H1 (cell line): ENCODE data around the gene CYTH1. TPM values are rescaled to one million over a fixed set of nuclear protein-coding genes. Genes with fewer than 3 reads are reported as not detected.

ENCODE experiments used
- CTCF ChIA-PET: fragments of 300-600 bp; sonication (Branson Sonifier 250); formaldehyde crosslinking; loops from one replicate; lab custom pipeline; 2021; ENCODE audit not compliant: partially characterized antibody; lab: Charles Lee
- POLR2A ChIA-PET: fragments of 300-600 bp; sonication (Branson Sonifier 250); formaldehyde crosslinking; loops from one replicate; lab custom pipeline; 2021; ENCODE audit warnings: inconsistent platforms; ENCODE audit not compliant: partially characterized antibody; lab: Charles Lee
- DNase-seq, 2 experiments: peaks; one replicate each; pipeline versions ENCODE4 v3.0.0 to v3.0.0-alpha.2; 2010 to 2022; ENCODE audit warnings: low spot score in 2 of 2, low read depth in 1 of 2, mixed read lengths in 1 of 2
- FAIRE-seq: peaks from 2 replicates; lab custom pipeline; 2011; peaks lifted over from hg19 to GRCh38; lab: Jason Lieb, UNC
- H2AFZ ChIP-seq: 2 replicates; pipeline ENCODE4 v1.8.1; 2012; ENCODE audit warnings: low read length, inconsistent platforms
- H2AK5ac ChIP-seq: 2 replicates; pipeline ENCODE4 v1.6.1; 2013; ENCODE audit warnings: low read depth, low read length
- H2BK120ac ChIP-seq: replicated peaks from 2 replicates; pipeline ENCODE3; 2013; ENCODE audit warnings: low read depth, low read length, inconsistent platforms
- H2BK12ac ChIP-seq: 2 replicates; pipeline ENCODE4 v1.6.1; 2013; ENCODE audit warnings: low read depth, low read length
- H2BK15ac ChIP-seq: 2 replicates; pipeline ENCODE4 v1.6.1; 2013; ENCODE audit warnings: low read length
- H2BK20ac ChIP-seq: 2 replicates; pipeline ENCODE4 v1.6.1; 2013; ENCODE audit warnings: low read length
- H2BK5ac ChIP-seq: 2 replicates; pipeline ENCODE4 v1.6.1; 2013; ENCODE audit warnings: low read depth, low read length
- H3K14ac ChIP-seq: 2 replicates; pipeline ENCODE4 v1.6.1; 2013; ENCODE audit warnings: inconsistent platforms; ENCODE audit not compliant: insufficient read length
- H3K18ac ChIP-seq: 2 replicates; pipeline ENCODE4 v1.6.1; 2013; ENCODE audit warnings: low read length; ENCODE audit errors: extremely low read depth
- H3K23ac ChIP-seq: 2 replicates; pipeline ENCODE4 v1.6.1; 2013; ENCODE audit warnings: inconsistent platforms; ENCODE audit not compliant: insufficient read length
- H3K23me2 ChIP-seq: 2 replicates; pipeline ENCODE4 v1.6.1; 2013; ENCODE audit warnings: low read depth, low read length
- H3K27ac ChIP-seq: 2 replicates; pipeline ENCODE4 v1.6.1; 2011; ENCODE audit warnings: low read depth, low read length, inconsistent platforms
- H3K27me3 ChIP-seq, 4 experiments: replicated peaks in 1 of 4; 1 replicate in 1 of 4; 2 replicates in 3 of 4; pipeline versions ENCODE4 v1.6.1 to v1.8.1; 2011 to 2013; ENCODE audit warnings: low read length in 3 of 4, mild to moderate bottlenecking in 3 of 4, inconsistent platforms in 2 of 4, mixed read lengths in 2 of 4, moderate library complexity in 1 of 4; ENCODE audit not compliant: control insufficient read depth in 3 of 4, insufficient read depth in 3 of 4; ENCODE audit errors: extremely low read depth in 1 of 4
- H3K36me3 ChIP-seq, 4 experiments: 2 replicates each; pipeline versions ENCODE4 v1.6.1 to v1.8.1; 2011 to 2013; ENCODE audit warnings: mild to moderate bottlenecking in 4 of 4, low read length in 3 of 4, moderate library complexity in 2 of 4, control low read depth in 1 of 4, inconsistent platforms in 1 of 4; ENCODE audit not compliant: insufficient read depth in 4 of 4, control insufficient read depth in 2 of 4
- H3K4ac ChIP-seq: replicated peaks from 2 replicates; pipeline ENCODE3; 2013; ENCODE audit warnings: low read length, low read depth, mixed read lengths, inconsistent platforms; ENCODE audit not compliant: insufficient read length
- H3K4me1 ChIP-seq, 4 experiments: replicated peaks in 1 of 4; 1 replicate in 1 of 4; 2 replicates in 3 of 4; pipeline versions ENCODE4 v1.6.1 to v1.8.1; 2011 to 2013; ENCODE audit warnings: low read length in 3 of 4, inconsistent platforms in 2 of 4, mixed read lengths in 1 of 4; ENCODE audit not compliant: insufficient read depth in 4 of 4, control insufficient read depth in 3 of 4
- H3K4me2 ChIP-seq, 2 experiments: 2 replicates each; pipeline versions ENCODE4 v1.6.1 to v1.8.1; 2011 to 2013; ENCODE audit warnings: low read depth in 2 of 2, low read length in 2 of 2, control low read depth in 1 of 2, inconsistent platforms in 1 of 2, mild to moderate bottlenecking in 1 of 2; ENCODE audit not compliant: insufficient read depth in 1 of 2
- H3K4me3 ChIP-seq, 4 experiments: fragments of 200-600, 300-600 bp in 1 of 4; sonication (generic), shearing (Covaris generic), sonication (Bioruptor Twin) in 1 of 4; 2 replicates each; pipeline versions ENCODE4 v1.5.1 to v1.8.1; 2011 to 2016; ENCODE audit warnings: low read length in 4 of 4, low read depth in 3 of 4, control low read depth in 2 of 4, inconsistent platforms in 2 of 4, mild to moderate bottlenecking in 2 of 4, mixed read lengths in 1 of 4, moderate library complexity in 1 of 4; ENCODE audit not compliant: insufficient read depth in 2 of 4; ENCODE audit errors: extremely low read depth in 1 of 4
- H3K56ac ChIP-seq: replicated peaks from 2 replicates; pipeline ENCODE3; 2013; ENCODE audit warnings: low read depth, mild to moderate bottlenecking, mixed read lengths, low read length, inconsistent platforms; ENCODE audit not compliant: insufficient read length
- H3K79me1 ChIP-seq: 2 replicates; pipeline ENCODE4 v1.6.1; 2013; ENCODE audit warnings: low read depth, low read length, control low read depth
- H3K79me2 ChIP-seq, 2 experiments: 2 replicates each; pipeline versions ENCODE4 v1.6.1 to v1.8.1; 2012 to 2013; ENCODE audit warnings: low read length in 2 of 2, mild to moderate bottlenecking in 2 of 2, inconsistent platforms in 1 of 2; ENCODE audit not compliant: insufficient read depth in 2 of 2, control insufficient read depth in 1 of 2
- H3K9ac ChIP-seq, 4 experiments: replicated peaks in 1 of 4; 1 replicate in 1 of 4; 2 replicates in 3 of 4; pipeline versions ENCODE4 v1.6.1 to v1.8.1; 2011 to 2013; ENCODE audit warnings: low read depth in 3 of 4, low read length in 3 of 4, control low read depth in 2 of 4, mild to moderate bottlenecking in 2 of 4, moderate library complexity in 2 of 4, inconsistent platforms in 1 of 4; ENCODE audit errors: extremely low read depth in 1 of 4
- H3K9me3 ChIP-seq, 2 experiments: 2 replicates each; pipeline versions ENCODE4 v1.6.1 to v1.8.1; 2012 to 2013; ENCODE audit warnings: mild to moderate bottlenecking in 2 of 2, moderate library complexity in 2 of 2, control low read depth in 1 of 2, inconsistent platforms in 1 of 2, low read depth in 1 of 2, low read length in 1 of 2, mixed read lengths in 1 of 2; ENCODE audit not compliant: insufficient read depth in 2 of 2
- H4K20me1 ChIP-seq, 2 experiments: replicated peaks in 1 of 2; 2 replicates each; pipeline versions ENCODE3 to v1.8.1; 2011 to 2013; ENCODE audit warnings: inconsistent platforms in 2 of 2, low read length in 2 of 2, mild to moderate bottlenecking in 1 of 2; ENCODE audit not compliant: insufficient read depth in 2 of 2, control insufficient read depth in 1 of 2
- H4K5ac ChIP-seq: 2 replicates; pipeline ENCODE4 v1.6.1; 2013; ENCODE audit warnings: low read length, low read depth, mixed read lengths, inconsistent platforms; ENCODE audit not compliant: insufficient read length
- H4K8ac ChIP-seq: 2 replicates; pipeline ENCODE4 v1.8.0; 2013; ENCODE audit warnings: mild to moderate bottlenecking, moderate library complexity, low read length, inconsistent platforms; ENCODE audit not compliant: insufficient read depth; ENCODE audit errors: extremely low read depth
- H4K91ac ChIP-seq: replicated peaks from 2 replicates; pipeline ENCODE3; 2013; ENCODE audit warnings: low read length, mixed read lengths, inconsistent platforms; ENCODE audit not compliant: insufficient read length
- MAFK ChIP-seq: IDR thresholded peaks from 2 replicates; pipeline ENCODE4 v1.6.1; 2012; ENCODE audit warnings: low read depth, mild to moderate bottlenecking, improper control_type of control experiment, low read length
- WGBS, 2 experiments: shearing (Covaris generic) in 1 of 2; methylation state at CpG; one replicate each; pipeline versions ENCODE4 v1.1.6 to v1.1.7; 2013 to 2015; ENCODE audit warnings: low lambda C conversion rate in 2 of 2, mixed read lengths in 2 of 2, inconsistent platforms in 1 of 2, low coverage in 1 of 2, missing lambda C conversion rate in 1 of 2; ENCODE audit not compliant: insufficient replicate concordance in 2 of 2, insufficient coverage in 1 of 2, insufficient read length in 1 of 2; ENCODE audit errors: extremely low coverage in 1 of 2, missing lambda C conversion rate in 1 of 2; 5-methylcytosine and 5-hydroxymethylcytosine counted together
- polyA plus RNA-seq, 7 experiments: library from polyadenylated mRNA; depleted of rRNA in 3 of 7; stranded (reverse) in 5 of 7; unstranded in 2 of 7; fragments of >200 nt in 5 of 7; fragments of 200-250 nt in 2 of 7; gene quantifications; 1 replicate in 5 of 7; 2 replicates in 1 of 7; 4 replicates in 1 of 7; pipeline versions ENCODE4 v1.2.1 to v1.2.3, GENCODE V29; 2011 to 2013; ENCODE audit warnings: missing spikeins in 2 of 7, mixed read lengths in 2 of 7
- total RNA-seq: library from RNA; stranded (reverse); fragmentation: NEBNext Ultra II Directional; extraction: Animal tissue kit (Norgen Biotek cat#: 25700); gene quantifications from 2 replicates; pipeline ENCODE4 v1.2.1, GENCODE V29; 2021
- TF ChIP-seq, protein P1 (sequence below): IDR thresholded peaks from 2 replicates; pipeline ENCODE4 v1.6.1; 2012; ENCODE audit warnings: low read length, inconsistent platforms

The CYTH1 gene
- total and polyA plus RNA-seq, 2 of the 8 experiments (the other 6 are each of a cell fraction or from before 2014, with no cell fraction given) = 12.8 to 14.8 TPM

DNA sequence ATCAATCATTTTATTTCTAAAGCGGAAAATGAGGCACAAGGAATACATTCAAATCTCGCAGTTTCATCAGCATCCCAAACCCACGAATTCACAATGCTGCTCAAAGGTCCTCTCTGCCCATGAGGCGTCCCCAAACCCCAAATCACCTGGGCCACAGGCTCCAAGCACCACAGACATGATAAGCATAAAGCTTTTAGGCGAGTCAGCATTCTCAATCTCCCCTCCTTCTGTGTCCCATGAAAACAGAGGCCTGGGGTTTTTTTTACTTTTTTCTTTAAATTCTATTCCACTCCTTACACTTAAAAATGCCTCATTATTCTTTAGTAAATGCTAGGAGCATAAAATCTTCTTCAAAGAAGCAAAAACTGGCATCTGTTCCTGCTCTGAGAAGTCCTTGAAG is 55.0 kb downstream of the CYTH1 start:
- Histone ChIP-seq H3K23me2 (peaks cover 7% of the 10 kb centered on the region), H3K9me3 (no peaks in the 10 kb centered on the region), H4K8ac (no peak overlapping the region), H3K4me2 (no peak overlapping the region), H4K20me1 (peaks cover 0 to 19% of the 10 kb centered on the region in 2 experiments), H3K79me2 (no peaks in the 10 kb centered on the region), H3K4ac (no peak overlapping the region), H2AFZ (no peak overlapping the region), H3K9ac (no peak overlapping the region), H4K91ac (no peak overlapping the region), H3K56ac (no peak overlapping the region), H2BK15ac (no peak overlapping the region), H3K27me3 (peaks cover 0 to 3% (median 0%) of the 10 kb centered on the region in 4 experiments; a peak in 1 of 7 replicates), H3K36me3 (no peaks in the 10 kb centered on the region), H2BK12ac (no peak overlapping the region), H2BK5ac (no peak overlapping the region), H3K18ac (no peak overlapping the region), H3K14ac (no peak overlapping the region), H4K5ac (no peak overlapping the region), H3K4me3 (no peak overlapping the region), H2AK5ac (no peak overlapping the region), H3K4me1 (peaks cover 17 to 34% (median 23%) of the 10 kb centered on the region in 4 experiments), H2BK20ac (no peak overlapping the region), H3K23ac (no peak overlapping the region), H2BK120ac (no peak overlapping the region), H3K27ac (no peak overlapping the region), H3K79me1 (peaks cover 2% of the 10 kb centered on the region; the same call in 1 of the 2 replicates)
- POLR2A ChIA-PET = no interaction called here
- TF ChIP-seq MAFK = 0 out of 2 replicates have a peak, but pooled peaks have one; percentile 11
- TF ChIP-seq, protein P1, sequence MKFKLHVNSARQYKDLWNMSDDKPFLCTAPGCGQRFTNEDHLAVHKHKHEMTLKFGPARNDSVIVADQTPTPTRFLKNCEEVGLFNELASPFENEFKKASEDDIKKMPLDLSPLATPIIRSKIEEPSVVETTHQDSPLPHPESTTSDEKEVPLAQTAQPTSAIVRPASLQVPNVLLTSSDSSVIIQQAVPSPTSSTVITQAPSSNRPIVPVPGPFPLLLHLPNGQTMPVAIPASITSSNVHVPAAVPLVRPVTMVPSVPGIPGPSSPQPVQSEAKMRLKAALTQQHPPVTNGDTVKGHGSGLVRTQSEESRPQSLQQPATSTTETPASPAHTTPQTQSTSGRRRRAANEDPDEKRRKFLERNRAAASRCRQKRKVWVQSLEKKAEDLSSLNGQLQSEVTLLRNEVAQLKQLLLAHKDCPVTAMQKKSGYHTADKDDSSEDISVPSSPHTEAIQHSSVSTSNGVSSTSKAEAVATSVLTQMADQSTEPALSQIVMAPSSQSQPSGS = no peak
- WGBS, 2 experiments = 97% methylated on average over 5 of the region's 5 CpGs; no CpG with 5 or more reads in 1 of the 2 experiments
- DNase-seq (no peak), FAIRE-seq (no peak)
- CTCF ChIA-PET = interaction anchor here (0.5 to 2.8 kb wide), 6 partner anchors 11 to 168 kb away, joined by 3 to 12 read pairs (median 6); no protein-coding TSS in a partner anchor
